GM12892 (cell line): ENCODE results near the gene MRPL14.

Experiments used
- POLR2A ChIP-seq: IDR thresholded peaks from 2 replicates; pipeline ENCODE4 v1.6.1; 2011; ENCODE audit warnings: low read depth, low read length, control low read depth
- POLR2AphosphoS5 ChIP-seq: IDR thresholded peaks from 2 replicates; pipeline ENCODE4 v1.6.1; 2011; ENCODE audit warnings: low read depth, low read length, control low read depth
- TAF1 ChIP-seq: IDR thresholded peaks from 2 replicates; pipeline ENCODE4 v1.6.1; 2011; ENCODE audit warnings: low read depth, mild to moderate bottlenecking, control low read depth, low read length, borderline replicate concordance

DNA sequence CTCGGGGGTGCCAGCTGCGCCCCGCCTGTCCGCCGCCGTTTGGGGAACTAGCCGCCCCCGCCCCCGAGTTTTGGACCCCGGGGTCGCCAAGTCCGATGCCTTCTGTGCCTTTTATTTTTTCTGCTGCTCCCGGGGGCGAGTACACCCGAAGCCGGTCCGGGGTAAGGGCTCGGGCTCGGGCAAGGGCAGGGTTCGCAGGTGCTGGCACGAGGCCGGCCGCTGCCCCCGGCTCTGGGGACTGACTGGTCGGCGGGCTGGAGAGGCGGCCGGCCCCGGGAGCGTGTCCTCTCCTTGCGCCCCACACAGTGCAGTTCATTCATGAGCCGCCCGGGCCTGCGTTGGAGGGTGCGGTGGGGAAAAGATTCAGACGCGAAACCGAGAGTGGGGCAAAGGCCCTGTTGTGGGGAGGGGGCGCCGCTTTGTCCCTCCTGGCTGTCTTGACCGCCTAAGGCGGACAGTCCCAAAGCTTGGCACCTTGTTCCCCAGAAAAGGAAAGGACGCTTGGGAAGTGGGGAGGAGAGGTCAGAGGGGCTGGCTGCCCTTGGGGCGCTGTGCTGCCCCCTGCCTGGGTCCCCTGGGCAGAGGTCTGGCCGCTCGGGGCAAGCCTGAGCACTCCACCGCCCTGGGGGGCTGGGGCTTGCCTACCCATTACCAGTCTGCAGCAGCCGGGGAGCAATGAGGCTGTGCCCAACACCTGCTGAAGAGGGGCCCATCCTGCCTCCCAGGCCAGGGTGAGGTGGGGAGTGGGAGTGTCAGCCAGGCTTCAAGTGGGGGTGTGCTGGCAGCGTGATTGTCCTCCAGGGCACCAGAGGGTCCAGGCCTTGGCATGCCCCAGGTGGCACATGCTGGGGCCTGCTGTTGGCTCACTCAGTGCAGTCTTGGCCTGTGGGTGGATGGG is 1.0 kb upstream of the MRPL14 start:
- TF ChIP-seq POLR2AphosphoS5 = no peak
- TF ChIP-seq POLR2A = no peak
- no peak for TF ChIP-seq TAF1
